ENCODE results near the gene ZBTB5. TPM values are rescaled to one million over a fixed set of nuclear protein-coding genes. Genes with fewer than 3 reads are reported as not detected.

The ZBTB5 gene
- total RNA-seq, 1 donor from 2014 or later, result 6.3 TPM

DNA sequence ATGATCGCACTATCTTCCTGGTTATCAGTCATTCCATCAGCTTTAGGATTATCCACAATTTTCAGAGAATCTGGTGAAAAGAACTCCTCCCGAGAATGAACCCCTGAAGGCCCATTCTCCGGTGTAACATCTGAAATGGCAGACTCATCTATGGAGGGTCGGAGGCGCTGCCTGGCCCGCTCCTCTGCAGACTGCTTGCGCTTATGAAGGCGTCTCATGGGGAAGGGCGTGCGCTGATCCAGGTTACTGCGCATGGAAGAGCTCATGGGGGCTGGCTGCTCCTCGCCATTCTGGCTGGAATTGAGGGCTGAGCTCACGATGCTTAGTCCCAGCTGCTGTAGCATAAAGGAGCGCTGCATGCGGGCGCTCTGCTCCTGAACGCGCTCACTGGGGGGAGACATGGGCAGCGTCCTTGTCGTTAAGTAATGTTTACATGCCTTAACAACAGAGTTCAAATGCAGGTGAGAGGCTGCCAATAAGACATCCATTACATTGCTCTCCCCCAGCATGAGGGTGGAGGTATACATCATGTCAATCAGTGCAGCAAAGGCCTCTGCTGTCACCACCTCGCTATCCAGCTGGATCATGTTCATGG, 23.4 kb downstream of the ZBTB5 start:
- TF ChIP-seq, protein P1, sequence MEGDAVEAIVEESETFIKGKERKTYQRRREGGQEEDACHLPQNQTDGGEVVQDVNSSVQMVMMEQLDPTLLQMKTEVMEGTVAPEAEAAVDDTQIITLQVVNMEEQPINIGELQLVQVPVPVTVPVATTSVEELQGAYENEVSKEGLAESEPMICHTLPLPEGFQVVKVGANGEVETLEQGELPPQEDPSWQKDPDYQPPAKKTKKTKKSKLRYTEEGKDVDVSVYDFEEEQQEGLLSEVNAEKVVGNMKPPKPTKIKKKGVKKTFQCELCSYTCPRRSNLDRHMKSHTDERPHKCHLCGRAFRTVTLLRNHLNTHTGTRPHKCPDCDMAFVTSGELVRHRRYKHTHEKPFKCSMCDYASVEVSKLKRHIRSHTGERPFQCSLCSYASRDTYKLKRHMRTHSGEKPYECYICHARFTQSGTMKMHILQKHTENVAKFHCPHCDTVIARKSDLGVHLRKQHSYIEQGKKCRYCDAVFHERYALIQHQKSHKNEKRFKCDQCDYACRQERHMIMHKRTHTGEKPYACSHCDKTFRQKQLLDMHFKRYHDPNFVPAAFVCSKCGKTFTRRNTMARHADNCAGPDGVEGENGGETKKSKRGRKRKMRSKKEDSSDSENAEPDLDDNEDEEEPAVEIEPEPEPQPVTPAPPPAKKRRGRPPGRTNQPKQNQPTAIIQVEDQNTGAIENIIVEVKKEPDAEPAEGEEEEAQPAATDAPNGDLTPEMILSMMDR (conservative IDR thresholded peaks at IDR 0.05; ENCODE audit: low read depth, low read length), result no peak
- DNase-seq (ENCODE audit: low read depth), result no peak
- no peak overlapping the region for H3K4me3 ChIP-seq (ENCODE audit: low read depth, low read length)

DNA sequence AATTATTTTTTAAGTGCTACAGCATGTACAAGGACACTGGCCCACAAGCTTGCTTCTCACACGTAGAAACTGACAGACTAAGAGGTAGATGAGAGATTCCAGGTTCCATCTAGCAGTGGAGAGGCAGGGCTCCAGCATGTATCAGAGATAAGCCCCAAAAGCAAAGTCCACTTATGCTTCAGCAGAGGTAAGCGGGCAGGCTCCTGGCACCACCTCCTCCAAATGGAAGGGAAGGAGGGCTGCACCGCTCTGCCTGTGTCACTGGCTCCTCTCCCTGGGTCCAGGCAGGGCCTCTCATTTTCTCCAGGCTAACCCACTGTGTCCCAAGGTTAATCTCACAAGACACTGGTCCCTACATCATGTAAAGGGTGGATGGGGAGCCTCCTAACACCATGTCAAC, 26.9 kb downstream of the ZBTB5 start:
- DNase-seq (ENCODE audit: low read depth), result no peak
- TF ChIP-seq, protein P1 (conservative IDR thresholded peaks at IDR 0.05; ENCODE audit: low read depth, low read length), result no peak
- H3K4me3 ChIP-seq (ENCODE audit: low read depth, low read length), result no peak overlapping the region

DNA sequence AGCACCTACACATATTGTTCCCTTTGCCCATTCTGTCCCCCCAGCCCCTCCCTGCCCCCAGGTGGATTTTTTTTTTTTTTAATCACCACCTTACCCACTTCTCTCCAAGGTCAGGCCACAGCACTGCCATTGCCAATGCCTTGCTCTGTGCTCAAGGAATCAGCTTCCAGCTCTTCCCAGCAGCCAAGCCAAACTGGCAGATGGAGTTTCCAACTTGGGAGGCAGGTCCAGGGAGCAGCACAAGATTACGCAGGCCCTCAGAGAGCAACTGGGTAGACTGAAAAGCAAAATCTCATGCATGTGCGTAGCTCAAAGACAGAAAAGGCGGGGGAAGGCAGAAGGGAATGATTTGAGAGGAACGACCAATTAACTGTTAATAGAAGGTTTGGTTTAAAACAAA, 27.6 kb downstream of the ZBTB5 start:
- no peak for DNase-seq (ENCODE audit: low read depth)
- H3K4me3 ChIP-seq (ENCODE audit: low read depth, low read length), result no peak overlapping the region
- TF ChIP-seq, protein P1 (conservative IDR thresholded peaks at IDR 0.05; ENCODE audit: low read depth, low read length), result no peak

DNA sequence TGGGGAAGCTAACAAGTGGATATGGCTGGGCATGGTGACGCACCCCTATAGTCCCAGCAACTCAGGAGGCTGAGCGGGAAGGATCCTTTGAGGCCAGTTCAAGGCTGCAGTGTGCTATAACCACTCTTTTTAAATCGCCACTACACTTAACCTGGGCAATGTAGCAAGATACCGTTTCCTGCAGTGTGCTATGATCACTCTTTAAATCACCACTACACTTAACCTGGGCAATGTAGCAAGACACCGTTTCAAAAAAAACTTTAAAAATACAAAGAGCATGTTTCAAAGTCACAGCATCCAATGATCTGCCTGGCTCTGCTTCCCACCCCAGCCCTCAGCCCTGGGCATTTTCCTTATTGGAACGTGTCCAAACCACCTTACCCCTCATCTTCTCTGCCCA, 28.2 kb downstream of the ZBTB5 start:
- TF ChIP-seq, protein P1 (conservative IDR thresholded peaks at IDR 0.05; ENCODE audit: low read depth, low read length), result no peak
- H3K4me3 ChIP-seq (ENCODE audit: low read depth, low read length), result no peak overlapping the region
- DNase-seq (ENCODE audit: low read depth), result no peak

DNA sequence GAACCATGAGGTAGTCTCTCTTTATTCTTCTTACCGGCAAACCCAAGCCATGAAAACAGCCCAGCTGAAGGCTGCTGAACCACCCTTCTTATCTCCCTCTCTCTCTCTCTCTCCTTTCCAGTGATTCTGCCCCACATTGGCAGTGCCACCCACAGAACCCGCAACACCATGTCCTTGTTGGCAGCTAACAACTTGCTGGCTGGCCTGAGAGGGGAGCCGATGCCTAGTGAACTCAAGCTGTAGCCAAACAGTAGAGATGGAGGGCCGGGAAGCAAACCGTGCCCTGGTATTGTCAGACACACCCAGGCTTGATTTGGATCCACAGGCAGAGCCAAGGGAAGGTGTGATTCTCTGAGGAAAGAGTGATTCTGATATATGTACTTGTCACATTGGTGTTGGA, 28.7 kb downstream of the ZBTB5 start:
- DNase-seq (ENCODE audit: low read depth), result no peak
- H3K4me3 ChIP-seq (ENCODE audit: low read depth, low read length), result no peak overlapping the region
- TF ChIP-seq, protein P1 (conservative IDR thresholded peaks at IDR 0.05; ENCODE audit: low read depth, low read length), result no peak

DNA sequence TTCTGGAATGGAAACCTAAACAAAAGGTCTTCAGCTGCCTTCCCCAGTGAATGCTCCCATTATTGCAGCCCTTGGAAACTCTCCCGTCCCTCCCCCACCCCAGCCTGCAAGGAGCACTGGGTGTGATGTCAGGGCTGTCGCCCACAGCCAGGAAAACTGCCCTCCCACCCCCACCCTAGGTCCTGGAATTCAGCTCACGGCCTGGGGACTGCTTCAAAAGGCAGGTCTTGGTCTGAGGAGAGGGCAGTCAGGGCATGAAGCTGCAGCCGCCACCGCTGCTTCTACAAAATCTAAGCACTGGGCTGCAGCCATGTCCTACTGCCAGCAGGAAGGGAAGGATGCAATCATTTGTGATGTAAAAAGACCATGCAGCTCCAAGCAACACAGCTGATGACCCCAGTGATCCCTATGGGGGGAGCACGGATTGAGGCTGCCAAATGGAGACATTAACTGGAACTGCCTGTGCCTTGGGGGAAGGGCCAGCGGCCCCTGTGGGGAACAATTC, 31.3 kb downstream of the ZBTB5 start:
- TF ChIP-seq, protein P1 (conservative IDR thresholded peaks at IDR 0.05; ENCODE audit: low read depth, low read length), result no peak
- no peak overlapping the region for H3K4me3 ChIP-seq (ENCODE audit: low read depth, low read length)
- no peak for DNase-seq (ENCODE audit: low read depth)

DNA sequence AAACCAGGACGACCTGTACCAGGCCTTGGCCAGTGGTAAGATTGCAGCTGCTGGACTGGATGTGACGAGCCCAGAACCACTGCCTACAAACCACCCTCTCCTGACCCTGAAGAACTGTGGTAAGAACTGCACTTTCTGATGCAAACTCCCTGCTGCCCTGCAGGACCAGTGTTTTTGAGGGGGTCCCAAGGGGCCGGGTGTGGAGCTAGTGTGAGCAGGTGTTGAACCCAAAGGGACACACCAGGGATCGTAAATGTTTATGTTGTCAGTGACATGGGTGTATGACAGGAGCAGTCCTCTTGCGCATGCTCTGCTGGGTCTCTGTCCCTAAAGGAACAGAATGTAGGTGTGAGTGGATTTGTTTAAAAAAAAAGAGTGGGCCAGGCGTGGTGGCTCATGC, 33.2 kb downstream of the ZBTB5 start:
- no peak for DNase-seq (ENCODE audit: low read depth)
- no peak overlapping the region for H3K4me3 ChIP-seq (ENCODE audit: low read depth, low read length)
- TF ChIP-seq, protein P1 (conservative IDR thresholded peaks at IDR 0.05; ENCODE audit: low read depth, low read length), result no peak

All from epithelial cell of proximal tubule (primary cell).